Esophagus squamous epithelium (tissue), 4 donors: ENCODE measurements around the gene STMN1.

Source experiments
- CTCF ChIP-seq, 6 experiments: fragments of 450-650 bp in 4 of 6; fragments of 200-600 bp in 2 of 6; sonication (generic) in 2 of 6; IDR thresholded peaks; one replicate each; pipeline ENCODE4 v1.5.1; 2016 to 2019; ENCODE audit warnings: antibody characterized with exemption in 6 of 6, mild to moderate bottlenecking in 4 of 6, moderate library complexity in 4 of 6
- POLR2A ChIP-seq, 4 donors: fragments of 450-650 bp; IDR thresholded peaks; one replicate each; pipeline ENCODE4 v1.6.1; 2017; ENCODE audit warnings: antibody characterized with exemption in 4 of 4, mild to moderate bottlenecking in 4 of 4, moderate library complexity in 3 of 4

GRCh38 chr1:25869909-25870606, 36.2 kb downstream of the STMN1 start:
- TF ChIP-seq CTCF (IDR thresholded peaks at IDR 0.05): no peak
- no peak for TF ChIP-seq POLR2A (IDR thresholded peaks at IDR 0.05)
